Measurements from ENCODE around the gene DDX55. TPM values are rescaled to one million over a fixed set of nuclear protein-coding genes. Genes with fewer than 3 reads are reported as not detected.
A peak's percentile ranks its signal among the peaks of the same experiment; 100 is the strongest.

The DDX55 gene
- total RNA-seq, 1 donor from 2014 or later = 55.3 TPM

DNA sequence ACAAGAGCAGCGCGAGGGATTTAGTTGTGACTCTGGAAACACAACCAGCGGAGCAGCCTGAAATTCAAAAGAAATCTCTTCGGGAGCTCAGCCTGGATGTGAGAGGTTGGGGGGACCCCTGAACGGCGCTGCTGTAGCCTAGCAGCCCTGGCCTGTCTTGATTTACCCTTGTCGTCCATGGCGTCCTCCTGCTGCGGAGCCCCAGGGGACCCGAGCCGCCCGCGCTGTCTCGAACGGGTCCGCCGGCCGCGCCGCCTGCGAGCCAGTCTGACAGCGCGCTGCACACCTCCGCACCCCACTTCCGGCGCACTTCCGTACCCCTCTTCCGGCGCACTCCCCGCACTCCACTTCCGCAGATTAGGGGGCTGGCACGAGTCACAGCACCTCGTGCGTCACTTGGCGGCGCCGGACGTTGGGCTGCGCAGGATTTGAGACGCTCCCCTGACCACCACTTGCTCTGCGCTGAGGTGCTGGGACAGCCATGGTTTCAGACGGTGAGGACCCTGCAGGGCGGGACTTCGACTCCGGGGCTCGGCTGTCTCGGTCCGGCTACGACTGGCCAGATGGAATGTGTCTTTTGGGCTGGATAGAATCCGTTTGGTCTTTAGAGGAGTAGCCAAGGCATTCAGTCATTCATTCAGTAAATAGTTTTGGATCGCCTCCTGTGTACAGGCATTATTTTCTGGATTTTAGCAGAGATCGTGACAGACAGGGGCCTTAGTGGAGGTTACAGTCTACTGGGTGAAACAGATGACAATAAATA lies 31.7 kb downstream of the DDX55 start, which contains the start of the genes EIF2B1 and GTF2H3:
Gene EIF2B1 (minus strand): TSS at position 308 of the 763 bp plus-strand sequence. CDS start 129 bp downstream, at position 179.
Gene GTF2H3 (plus strand): TSS at position 451 of the 763 bp plus-strand sequence. CDS start 31 bp downstream, at position 482.
- Mint-ChIP-seq H3K36me3 (peaks cover 10% of the 10 kb centered on the region), H3K27ac (peak within 1 kb of the TSS; percentile 97), H3K4me3 (peak within 1 kb of the TSS; percentile 93), H3K4me1 (peaks cover 15% of the 10 kb centered on the region), H3K27me3 (ENCODE audit: insufficient read depth, low read depth) (peaks cover 4% of the 10 kb centered on the region), H3K9me3 (no peaks in the 10 kb centered on the region)
- TF ChIP-seq EZH2phosphoT487 (IDR thresholded peaks at IDR 0.05) (no peak), EZH2 (IDR thresholded peaks at IDR 0.05) (no peak)
- TF ChIP-seq, protein P1, sequence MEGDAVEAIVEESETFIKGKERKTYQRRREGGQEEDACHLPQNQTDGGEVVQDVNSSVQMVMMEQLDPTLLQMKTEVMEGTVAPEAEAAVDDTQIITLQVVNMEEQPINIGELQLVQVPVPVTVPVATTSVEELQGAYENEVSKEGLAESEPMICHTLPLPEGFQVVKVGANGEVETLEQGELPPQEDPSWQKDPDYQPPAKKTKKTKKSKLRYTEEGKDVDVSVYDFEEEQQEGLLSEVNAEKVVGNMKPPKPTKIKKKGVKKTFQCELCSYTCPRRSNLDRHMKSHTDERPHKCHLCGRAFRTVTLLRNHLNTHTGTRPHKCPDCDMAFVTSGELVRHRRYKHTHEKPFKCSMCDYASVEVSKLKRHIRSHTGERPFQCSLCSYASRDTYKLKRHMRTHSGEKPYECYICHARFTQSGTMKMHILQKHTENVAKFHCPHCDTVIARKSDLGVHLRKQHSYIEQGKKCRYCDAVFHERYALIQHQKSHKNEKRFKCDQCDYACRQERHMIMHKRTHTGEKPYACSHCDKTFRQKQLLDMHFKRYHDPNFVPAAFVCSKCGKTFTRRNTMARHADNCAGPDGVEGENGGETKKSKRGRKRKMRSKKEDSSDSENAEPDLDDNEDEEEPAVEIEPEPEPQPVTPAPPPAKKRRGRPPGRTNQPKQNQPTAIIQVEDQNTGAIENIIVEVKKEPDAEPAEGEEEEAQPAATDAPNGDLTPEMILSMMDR (IDR thresholded peaks at IDR 0.05) = no peak
- Histone ChIP-seq H3K4me1 (peaks cover 6% of the 10 kb centered on the region), H3K9me3 (ENCODE audit: low read depth) (no peaks in the 10 kb centered on the region), H3K9ac (peak within 1 kb of the TSS; percentile 91), H3K79me2 (ENCODE audit: low read depth) (peaks cover 41% of the 10 kb centered on the region), H3K36me3 (no peaks in the 10 kb centered on the region), H3K4me2 (peak within 1 kb of the TSS; percentile 99), H2AFZ (replicated peaks) (peak within 1 kb of the TSS; percentile 93), H4K20me1 (ENCODE audit: low read depth) (no peaks in the 10 kb centered on the region), H3K27me3 (no peaks in the 10 kb centered on the region), H3F3A (ENCODE audit: low read depth) (no peaks in the 10 kb centered on the region), H3K4me3 (peak within 1 kb of the TSS; percentile 84), H3K27ac (peak within 1 kb of the TSS; percentile 20)
- DNase-seq (ENCODE audit: low spot score) = peak; percentile 99

DNA sequence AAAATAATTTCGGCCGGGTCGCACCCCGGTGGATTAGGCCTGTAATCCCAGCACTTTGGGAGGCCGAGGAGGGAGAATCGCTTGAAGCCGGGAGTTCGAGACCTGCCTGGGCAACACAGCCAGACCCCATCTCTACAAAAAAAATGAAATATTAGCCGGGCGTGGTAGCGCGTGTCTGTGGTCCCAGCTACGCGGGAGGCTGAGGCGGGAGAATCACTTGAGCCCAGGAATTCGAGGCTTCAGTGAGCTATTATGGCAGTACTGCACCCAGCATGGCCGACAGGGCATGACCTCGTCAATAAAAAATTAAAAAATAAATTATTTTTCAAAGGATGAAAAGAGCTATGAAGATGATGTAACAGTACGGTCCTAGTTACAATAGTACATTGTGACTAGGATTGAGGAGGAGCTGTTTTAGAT lies 32.3 kb downstream of the DDX55 start:
- peak overlapping the region; percentile 93 for H3K4me3 Mint-ChIP-seq
- no peak for DNase-seq (ENCODE audit: low spot score)
- Histone ChIP-seq H3K36me3 (no peaks in the 10 kb centered on the region), H3K4me3 (peak overlapping the region; percentile 84), H3K9me3 (ENCODE audit: low read depth) (no peaks in the 10 kb centered on the region), H3K27ac (peak overlapping the region; percentile 20), H4K20me1 (ENCODE audit: low read depth) (no peaks in the 10 kb centered on the region), H3K79me2 (ENCODE audit: low read depth) (peaks cover 41% of the 10 kb centered on the region), H2AFZ (replicated peaks) (peak overlapping the region; percentile 61), H3K4me1 (peaks cover 6% of the 10 kb centered on the region), H3K4me2 (peak overlapping the region; percentile 82), H3K9ac (peak overlapping the region; percentile 91), H3F3A (ENCODE audit: low read depth) (no peaks in the 10 kb centered on the region), H3K27me3 (no peaks in the 10 kb centered on the region)
- H3K27ac Mint-ChIP-seq = peak overlapping the region; percentile 97
- H3K4me1 Mint-ChIP-seq = peaks cover 15% of the 10 kb centered on the region
- TF ChIP-seq, protein P1 (IDR thresholded peaks at IDR 0.05) = no peak
- TF ChIP-seq EZH2 (IDR thresholded peaks at IDR 0.05) = no peak
- no peak for TF ChIP-seq EZH2phosphoT487 (IDR thresholded peaks at IDR 0.05)
- peaks cover 4% of the 10 kb centered on the region for H3K27me3 Mint-ChIP-seq (ENCODE audit: insufficient read depth, low read depth)
- no peaks in the 10 kb centered on the region for H3K9me3 Mint-ChIP-seq
- H3K36me3 Mint-ChIP-seq = peaks cover 8% of the 10 kb centered on the region

DNA sequence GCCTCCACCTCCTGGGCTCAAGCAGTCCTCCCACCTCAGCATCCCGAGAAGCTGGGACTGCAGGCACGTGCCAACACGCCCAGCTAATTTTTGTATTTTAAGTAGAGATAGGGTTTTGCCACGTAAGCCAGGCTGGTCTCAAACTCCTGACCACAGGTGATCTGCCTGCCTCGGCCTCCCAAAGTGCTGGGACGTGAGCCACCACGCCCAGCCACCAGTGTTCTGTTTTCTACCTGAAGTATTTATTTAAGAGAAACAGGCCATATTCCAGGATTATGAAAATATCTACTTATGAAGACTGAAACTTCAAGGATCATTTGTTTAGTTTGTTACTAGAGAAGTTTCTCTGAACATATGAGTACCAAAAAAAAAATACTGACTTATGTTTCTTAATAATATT lies 42.0 kb downstream of the DDX55 start:
- Mint-ChIP-seq H3K4me3 (no peak overlapping the region), H3K36me3 (peaks cover 14% of the 10 kb centered on the region), H3K27ac (no peak overlapping the region), H3K4me1 (no peaks in the 10 kb centered on the region), H3K27me3 (ENCODE audit: insufficient read depth, low read depth) (no peaks in the 10 kb centered on the region), H3K9me3 (no peaks in the 10 kb centered on the region)
- Histone ChIP-seq H3K4me3 (no peak overlapping the region), H3K9me3 (ENCODE audit: low read depth) (no peaks in the 10 kb centered on the region), H2AFZ (replicated peaks) (no peak overlapping the region), H3K79me2 (ENCODE audit: low read depth) (peaks cover 3% of the 10 kb centered on the region), H3K4me1 (no peaks in the 10 kb centered on the region), H3F3A (ENCODE audit: low read depth) (no peaks in the 10 kb centered on the region), H4K20me1 (ENCODE audit: low read depth) (no peaks in the 10 kb centered on the region), H3K4me2 (no peak overlapping the region), H3K36me3 (peaks cover 15% of the 10 kb centered on the region), H3K9ac (no peak overlapping the region), H3K27ac (no peak overlapping the region), H3K27me3 (no peaks in the 10 kb centered on the region)
- DNase-seq (ENCODE audit: low spot score) = no peak
- TF ChIP-seq EZH2phosphoT487 (IDR thresholded peaks at IDR 0.05) (no peak), EZH2 (IDR thresholded peaks at IDR 0.05) (no peak)
- TF ChIP-seq, protein P1 (IDR thresholded peaks at IDR 0.05) = no peak

Measured in neural progenitor cell (in vitro differentiated cells).